Stimulated activated CD8-positive, alpha-beta memory T cell treated with anti-CD3 and anti-CD28 coated beads, Interleukin-12 subunit alpha, Interleukin-12 subunit beta, amount 100 ng/mL, for 24 hours (primary cell): ENCODE measurements around the gene MAP4.

Experiments
- DNase-seq: peaks from one replicate; pipeline ENCODE4 v3.0.0-alpha.2; 2020; ENCODE audit errors: extremely low read depth

The MAP4 gene

DNA sequence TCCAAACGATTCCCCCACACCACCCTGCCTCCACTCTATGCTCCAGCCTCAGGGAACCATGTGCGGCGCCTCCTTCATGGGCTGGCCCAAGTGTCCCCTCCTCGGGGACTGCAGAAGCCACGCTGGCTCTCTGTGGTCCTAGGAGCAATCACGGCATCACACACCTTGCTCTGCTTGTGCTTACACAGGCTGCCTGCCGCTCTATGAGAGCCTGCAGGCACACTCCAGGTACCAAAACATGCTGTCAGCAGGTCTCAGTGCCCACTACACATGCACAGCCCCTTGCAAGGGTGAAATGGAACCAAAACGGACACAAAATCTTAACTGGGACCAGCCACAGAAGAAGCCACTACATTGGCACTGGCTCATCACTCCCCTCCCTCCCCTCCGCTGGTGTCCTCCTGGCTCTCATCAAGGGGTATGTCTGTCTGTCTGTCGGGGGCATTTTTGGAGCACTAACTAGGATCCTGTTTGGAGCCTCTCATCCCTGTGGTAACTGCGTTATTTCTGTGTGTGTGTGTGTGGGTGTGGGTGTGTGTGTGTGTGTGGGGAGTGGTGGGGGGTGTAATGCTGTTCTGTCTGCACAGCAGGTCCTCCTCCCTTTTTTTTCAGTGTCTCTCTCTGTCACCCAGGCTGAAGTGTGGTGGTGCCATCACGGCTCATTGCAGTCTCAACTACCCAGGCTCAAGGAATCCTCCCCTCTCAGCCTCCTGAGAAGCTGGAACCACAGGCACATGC is 152.7 kb downstream of the MAP4 start:
- no peak for DNase-seq

DNA sequence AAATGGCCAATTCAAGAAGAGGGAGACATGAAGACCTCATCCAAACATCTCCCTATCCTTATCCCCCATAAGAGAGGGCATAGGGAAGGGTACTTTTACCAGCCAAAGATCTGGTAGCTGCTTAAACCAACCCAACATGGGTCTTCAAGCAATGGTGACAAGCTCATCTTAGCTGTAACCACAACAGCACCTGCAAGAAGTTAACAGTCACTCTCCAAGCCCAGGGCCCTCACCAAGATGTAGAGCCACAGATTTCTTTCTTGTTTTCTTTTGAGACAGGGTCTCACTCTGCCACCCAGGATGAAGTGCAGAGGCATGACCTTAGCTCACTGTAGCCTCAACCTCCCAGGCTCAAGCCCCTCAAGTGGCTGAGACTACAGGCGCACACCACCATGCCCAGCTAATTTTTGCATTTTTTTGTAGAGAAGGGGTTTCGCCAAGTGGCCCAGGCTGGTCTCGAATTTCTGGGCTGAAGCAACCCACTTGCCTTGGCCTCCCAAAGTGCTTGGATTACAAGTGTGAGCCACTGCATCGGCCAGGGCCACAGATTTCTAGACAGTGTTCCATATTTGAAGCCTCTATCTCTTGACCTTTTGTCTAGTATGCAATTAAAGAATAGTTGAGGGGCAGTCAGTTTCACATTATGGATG is 156.1 kb downstream of the MAP4 start:
- no peak for DNase-seq

- no peak for DNase-seq
Observed at GRCh38 chr3:47857151-47857550, 159.1 kb downstream of the MAP4 start.

DNA sequence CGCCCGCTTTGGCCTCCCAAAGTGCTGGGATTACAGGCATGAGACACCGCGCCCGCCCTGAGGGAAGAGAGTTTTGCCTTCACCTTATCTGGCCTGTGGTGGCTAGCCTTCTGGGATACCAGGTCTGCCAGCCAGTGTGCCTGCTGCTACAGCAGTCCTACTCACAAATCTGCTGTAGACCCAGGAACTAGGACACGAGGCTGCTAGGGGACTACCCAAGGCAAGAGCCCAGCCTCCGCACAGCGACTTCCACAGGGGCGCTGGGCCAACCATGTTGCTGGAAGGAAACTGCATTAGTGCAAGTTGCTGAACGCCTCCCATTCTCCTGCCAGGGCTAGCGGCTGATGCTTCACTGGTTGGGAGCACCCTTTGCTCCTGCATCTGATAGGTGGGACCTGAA is 159.5 kb downstream of the MAP4 start:
- DNase-seq, result no peak

DNA sequence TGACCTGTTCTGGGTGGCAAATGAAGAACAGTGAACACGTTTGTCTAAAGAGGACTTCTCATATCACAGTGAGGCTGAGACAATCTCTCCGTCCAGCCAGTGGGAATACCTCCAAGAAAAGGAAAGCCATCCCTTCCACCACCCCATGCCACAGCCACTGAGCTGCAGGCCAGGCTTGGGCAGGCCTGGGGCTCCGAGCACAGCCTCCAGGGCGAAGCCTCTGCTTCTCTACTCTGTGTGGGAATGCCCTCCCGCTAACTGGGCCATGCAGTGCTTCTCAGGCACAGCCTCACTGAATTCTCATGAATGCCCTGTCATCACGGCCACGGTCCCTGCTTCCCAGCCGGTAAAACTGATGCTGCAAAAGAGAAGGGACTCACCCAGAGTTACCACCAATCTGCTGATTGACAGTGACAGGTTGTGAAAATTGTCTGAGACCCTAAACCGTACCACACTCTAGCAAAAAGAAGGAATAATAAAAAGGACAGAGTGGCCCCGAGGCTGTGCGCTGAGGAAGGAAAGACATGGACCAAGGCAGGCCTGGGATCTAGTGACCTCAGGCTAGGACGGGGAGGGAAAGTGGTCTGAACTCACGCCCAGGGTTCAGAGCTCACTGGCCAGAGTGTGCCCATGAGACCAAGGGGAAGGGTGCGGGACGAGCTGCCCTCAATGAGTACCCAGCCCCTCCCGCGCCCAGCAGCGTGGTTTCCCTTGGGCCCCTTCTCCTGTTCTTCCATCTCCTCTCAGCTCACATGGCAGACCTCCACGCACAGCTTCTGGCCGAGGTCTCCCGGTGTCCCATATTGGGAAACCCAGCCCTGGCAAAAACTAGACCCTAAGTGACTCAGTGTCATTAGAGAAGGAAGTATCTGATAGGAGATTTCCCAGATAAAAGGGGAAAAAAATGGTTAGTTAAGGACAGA is 160.5 kb downstream of the MAP4 start:
- DNase-seq, result no peak

DNA sequence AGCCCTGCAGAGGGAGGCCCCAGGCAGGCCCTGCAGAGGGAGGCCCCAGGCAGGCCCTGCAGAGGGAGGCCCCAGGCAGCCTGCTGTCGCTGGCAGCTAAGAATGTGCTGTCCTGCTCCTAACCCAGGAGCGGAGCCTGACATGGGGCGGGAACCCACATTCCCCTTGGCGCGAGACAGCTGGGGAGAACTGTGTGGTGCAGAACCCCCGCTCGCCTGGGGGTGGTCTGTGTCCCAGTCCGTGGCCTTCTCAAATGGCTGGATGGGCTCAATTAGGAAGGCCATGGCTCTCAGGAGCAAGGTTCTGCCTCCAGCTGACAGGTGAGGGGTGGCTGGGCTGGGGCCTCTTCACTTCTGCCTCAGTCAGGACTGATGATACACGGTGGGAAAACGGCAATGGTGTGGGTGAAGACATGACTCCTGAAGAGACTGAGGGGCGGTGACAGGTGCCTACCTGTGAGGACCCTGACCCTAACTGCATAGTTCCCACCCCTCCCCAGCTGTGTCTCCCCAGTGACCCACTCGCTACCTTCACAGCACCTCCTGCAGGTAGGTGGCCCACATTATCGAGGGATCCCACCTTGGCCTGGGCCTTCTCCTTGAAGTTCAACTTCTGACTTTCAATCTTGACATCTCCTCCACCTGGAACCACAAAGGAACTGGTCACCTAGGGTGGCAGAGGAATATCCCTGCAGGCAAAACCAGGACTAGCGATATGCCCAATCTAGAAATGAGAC is 161.3 kb downstream of the MAP4 start:
- DNase-seq, result no peak

DNA sequence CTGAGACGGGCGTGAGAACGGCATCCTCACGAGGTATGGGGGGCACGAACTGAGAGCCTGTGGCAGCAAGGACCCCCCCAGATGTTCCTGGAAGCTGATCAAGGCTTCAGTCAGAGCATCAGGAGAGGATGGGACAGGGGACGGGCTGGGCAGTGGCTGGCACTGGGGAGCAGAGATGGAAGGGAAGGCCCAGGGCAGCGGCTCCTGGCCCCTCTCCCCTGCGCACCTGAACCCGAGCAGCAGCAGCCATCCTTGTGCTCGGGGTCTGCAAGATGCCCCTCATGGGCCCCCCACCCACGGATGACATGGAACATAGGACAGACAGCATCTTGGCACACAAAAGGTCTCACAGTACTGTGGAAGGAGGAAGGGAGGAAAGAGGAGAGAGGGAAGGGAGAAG is 161.9 kb downstream of the MAP4 start:
- DNase-seq, result no peak

DNA sequence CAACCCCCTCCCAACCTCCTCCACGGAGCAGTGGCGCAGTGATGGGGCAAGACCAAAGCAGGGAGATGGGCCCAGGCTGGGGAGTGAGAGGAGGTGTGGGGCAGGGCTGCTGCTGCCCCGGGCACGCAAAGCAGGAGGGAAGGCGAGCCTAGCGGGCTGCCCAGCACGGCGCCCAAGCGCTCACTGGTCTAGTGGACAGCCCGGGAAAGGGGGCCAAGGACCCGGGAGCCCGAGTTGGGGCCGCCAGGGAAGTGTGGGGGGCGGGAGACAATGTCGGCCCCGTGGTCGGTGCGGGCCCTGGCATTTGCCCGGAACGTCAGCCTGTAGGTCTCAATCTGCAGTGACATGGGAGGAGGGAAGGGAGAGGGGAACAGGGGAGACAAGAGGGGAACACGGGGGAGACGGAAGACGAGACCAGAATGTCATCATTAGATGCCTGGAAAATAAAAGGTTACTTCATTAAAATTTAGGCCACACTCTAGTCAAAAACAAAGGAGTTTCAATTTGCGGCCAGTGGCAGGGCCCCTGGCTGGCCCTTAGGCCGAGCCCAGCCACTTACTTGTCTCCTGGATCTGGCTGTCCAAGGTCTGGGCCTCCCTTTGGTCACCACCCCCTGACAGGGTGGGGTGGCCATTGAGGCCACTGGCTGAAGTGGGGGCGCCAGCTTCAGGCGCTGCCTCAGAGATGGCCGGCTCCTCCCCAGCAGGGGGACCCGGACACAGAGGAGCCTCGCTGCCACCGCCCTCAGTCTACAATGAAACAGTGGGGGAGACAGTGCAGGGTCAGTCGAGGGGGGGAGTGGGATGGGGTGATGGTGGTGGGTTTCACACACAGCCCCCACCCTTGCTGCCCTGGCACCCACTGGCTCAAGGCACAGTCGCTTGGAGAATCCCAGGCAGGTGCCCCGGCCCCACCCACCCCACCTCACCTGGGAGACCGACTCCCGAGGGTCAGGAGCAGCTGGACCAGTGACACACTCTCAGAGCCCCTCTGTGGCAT is 163.3 kb downstream of the MAP4 start:
- DNase-seq, result no peak

GRCh38 chr3:47851888-47852603 is 164.2 kb downstream of the MAP4 start:
- DNase-seq, result no peak

- no peak for DNase-seq
Observed at GRCh38 chr3:47850564-47851410, 165.4 kb downstream of the MAP4 start.

- DNase-seq, result no peak
Observed at GRCh38 chr3:47849699-47850563, 166.3 kb downstream of the MAP4 start.

DNA sequence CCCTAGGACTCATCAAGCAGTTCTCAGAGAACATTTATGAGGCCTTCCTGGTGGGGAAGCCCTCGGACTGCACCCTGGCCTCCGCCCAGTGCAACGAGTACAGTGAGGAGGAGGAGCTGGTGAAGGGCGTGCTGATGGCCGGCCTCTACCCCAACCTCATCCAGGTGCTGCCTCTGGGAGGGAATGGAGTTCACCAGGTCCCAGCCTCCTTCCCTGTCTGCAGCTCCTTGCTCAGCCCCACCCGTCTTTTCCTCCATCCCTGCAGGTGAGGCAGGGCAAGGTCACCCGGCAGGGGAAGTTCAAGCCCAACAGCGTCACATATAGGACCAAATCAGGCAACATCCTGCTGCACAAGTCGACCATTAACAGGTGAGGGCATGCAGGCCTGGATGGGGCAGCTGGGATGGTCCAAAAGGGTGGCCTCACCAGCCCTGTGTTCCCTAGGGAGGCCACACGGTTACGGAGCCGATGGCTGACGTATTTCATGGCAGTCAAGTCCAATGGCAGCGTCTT is 167.0 kb downstream of the MAP4 start:
- no peak for DNase-seq

GRCh38 chr3:47848599-47849117 is 167.6 kb downstream of the MAP4 start:
- DNase-seq, result no peak

- no peak for DNase-seq
Observed at GRCh38 chr3:47847801-47848518, 168.3 kb downstream of the MAP4 start.

DNA sequence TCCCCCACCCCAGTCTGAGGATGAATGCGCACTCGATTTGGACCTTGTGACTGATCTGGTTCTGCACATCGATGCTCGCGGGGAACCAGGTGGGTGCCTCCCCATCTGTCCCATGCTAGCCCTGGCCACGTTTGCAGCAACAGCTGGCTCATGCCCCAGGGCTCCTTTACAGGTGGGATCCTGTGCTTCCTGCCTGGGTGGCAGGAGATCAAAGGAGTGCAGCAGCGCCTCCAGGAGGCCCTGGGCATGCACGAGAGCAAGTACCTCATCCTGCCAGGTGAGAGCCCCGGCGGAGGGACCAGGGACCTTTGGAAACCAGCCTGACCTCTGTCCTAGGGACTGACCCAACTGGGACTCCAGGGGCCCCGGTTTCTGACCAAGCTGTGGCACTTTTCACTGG is 169.0 kb downstream of the MAP4 start:
- no peak for DNase-seq

DNA sequence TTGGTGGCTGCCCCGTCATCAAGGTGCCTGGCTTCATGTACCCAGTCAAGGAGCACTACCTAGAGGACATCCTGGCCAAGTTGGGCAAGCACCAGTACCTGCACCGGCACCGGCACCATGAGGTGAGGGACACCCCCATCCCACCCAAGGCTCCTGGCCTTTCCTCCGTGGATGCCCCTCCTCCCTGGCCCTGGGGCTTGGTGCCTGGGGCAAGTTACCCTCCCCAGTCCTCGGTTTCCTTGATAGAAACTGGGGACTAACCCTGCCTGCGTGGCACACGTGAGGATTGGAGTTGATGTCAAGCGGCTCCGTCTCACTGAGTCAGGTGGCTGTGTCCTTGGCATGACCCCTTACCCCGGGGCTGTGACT is 169.4 kb downstream of the MAP4 start:
- DNase-seq, result no peak
